ENCODE measurements around the gene TMEM18.
"Not testable (repeated sequence)": the region's sequence is repeated elsewhere in the genome, so short reads cannot be mapped to it uniquely, and the experiment has no call there.

The TMEM18 gene

GRCh38 chr2:677056-677958 lies at the start of gene TMEM18:
Gene TMEM18 (minus strand): TSS chr2:677406. CDS start chr2:677345, 61 bp downstream.
- DNase-seq = peak; percentile 99

- DNase-seq = no peak
Observed at GRCh38 chr2:726169-726568, 49.0 kb upstream of the TMEM18 start.

GRCh38 chr2:725468-725867 lies 48.3 kb upstream of the TMEM18 start:
- DNase-seq = peak; percentile 24

- no peak for DNase-seq
Observed at GRCh38 chr2:723761-724160, 46.6 kb upstream of the TMEM18 start.

GRCh38 chr2:720842-721241 lies 43.6 kb upstream of the TMEM18 start:
- DNase-seq = no peak

- peak; percentile 54 for DNase-seq
Observed at GRCh38 chr2:719734-720133, 42.5 kb upstream of the TMEM18 start.

- no peak for DNase-seq
Observed at GRCh38 chr2:719191-719590, 42.0 kb upstream of the TMEM18 start.

GRCh38 chr2:717661-718060 lies 40.5 kb upstream of the TMEM18 start:
- DNase-seq = no peak

GRCh38 chr2:715854-716560 lies 38.8 kb upstream of the TMEM18 start:
- DNase-seq = peak; percentile 27

- DNase-seq = no peak
Observed at GRCh38 chr2:715038-715437, 37.8 kb upstream of the TMEM18 start.

DNA sequence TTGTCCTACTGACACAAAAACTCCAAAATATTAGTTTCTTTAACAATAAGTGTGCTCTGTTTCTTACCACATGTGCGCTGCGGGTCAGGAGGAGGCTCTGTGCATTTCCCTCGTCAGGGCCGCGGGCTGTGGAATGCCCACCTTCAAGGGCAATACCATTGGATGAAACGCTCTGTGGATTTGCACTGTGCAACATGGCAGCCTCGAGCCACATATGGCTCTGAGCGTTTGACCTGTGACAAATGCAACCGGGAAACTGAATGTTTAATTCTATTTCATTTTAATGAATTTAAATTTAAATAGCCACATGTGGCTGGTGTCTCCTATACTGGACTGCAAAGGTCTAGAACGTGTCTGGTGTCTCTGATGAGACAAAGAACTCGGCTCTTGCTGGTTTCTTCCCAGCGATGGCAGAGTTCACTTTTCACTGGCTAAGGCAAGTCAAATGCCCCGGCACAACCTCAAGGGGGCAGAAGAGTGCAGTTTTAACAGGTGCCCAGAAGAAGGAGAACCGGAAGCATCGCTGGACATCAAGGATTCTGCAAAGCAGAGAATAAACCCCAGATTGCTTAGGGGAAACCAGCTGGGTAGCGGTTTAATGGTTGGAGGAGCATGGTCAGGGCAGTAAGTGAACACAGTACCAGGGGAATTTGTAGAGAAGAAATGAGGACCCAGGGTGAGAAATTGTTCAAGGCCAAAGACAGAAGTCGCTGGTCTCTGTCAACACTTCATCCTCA lies 37.0 kb upstream of the TMEM18 start:
- DNase-seq = peak; percentile 77

GRCh38 chr2:710867-711665 lies 33.9 kb upstream of the TMEM18 start:
- no peak for DNase-seq

- DNase-seq = no peak
Observed at GRCh38 chr2:709138-709765, 32.0 kb upstream of the TMEM18 start.

DNA sequence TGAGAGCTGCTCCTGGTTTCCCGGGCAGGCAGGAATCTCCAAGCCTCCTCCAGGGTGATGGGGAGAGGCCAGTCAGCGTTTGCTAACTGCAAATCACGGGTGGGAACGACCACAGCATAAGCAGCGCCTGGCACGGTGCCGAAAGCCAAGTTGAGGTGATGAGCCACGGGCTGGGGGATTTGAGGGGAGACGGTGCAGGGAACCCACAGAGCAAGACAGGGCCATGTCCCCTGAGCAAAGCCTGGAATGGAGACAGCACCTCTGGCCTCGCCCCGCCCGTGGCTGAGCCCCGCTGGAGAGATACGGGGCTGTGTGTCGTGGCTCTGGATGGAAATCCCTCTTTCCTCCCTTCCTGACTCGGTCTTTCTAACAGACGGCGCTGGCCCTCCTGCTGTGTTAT lies 31.5 kb upstream of the TMEM18 start:
- no peak for DNase-seq

DNA sequence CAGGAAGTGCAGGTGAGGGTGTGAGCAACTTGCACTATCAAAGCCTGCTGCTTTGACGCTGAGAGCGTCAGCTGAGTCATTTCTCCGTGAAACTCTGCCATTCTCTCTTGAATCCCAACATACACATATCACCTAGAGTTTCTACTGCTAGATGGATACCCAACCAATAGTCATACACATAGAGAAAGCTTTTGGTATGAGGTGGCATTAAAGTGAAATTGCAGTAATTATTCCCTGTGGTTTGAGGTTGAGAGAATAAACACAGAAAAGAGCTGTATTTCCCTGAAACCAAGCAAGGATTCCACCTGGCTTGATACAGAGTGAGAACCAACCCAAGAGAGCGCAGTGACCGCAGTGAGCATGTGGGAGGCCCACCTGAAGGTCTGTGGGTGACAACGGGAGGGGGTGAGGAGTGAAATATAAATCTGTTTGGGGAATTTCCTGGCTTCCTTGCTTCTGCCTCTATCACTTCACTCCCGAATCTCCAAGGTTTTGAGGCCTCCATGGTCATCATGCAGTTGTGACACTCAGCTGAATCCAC lies 28.8 kb upstream of the TMEM18 start:
- DNase-seq = no peak

DNA sequence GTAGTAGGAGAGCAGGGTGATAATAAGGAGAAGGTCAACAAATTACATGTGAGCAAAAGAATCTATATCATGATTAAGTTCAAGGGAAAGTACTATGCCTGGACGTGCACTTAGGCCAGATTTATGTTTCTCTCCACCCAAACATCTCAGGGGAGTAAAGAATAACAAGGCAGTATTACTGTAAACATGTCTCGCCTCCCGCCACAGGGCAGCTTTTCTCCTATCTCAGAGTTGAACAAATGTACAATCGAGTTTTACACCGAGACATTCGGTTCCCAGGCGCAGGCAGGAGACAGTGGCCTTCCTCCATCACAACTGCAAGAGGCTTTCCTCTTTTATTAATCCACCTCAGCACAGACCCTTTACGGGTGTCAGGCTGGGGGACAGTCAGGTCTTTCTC lies 25.6 kb upstream of the TMEM18 start:
- DNase-seq = not testable (repeated sequence)

DNA sequence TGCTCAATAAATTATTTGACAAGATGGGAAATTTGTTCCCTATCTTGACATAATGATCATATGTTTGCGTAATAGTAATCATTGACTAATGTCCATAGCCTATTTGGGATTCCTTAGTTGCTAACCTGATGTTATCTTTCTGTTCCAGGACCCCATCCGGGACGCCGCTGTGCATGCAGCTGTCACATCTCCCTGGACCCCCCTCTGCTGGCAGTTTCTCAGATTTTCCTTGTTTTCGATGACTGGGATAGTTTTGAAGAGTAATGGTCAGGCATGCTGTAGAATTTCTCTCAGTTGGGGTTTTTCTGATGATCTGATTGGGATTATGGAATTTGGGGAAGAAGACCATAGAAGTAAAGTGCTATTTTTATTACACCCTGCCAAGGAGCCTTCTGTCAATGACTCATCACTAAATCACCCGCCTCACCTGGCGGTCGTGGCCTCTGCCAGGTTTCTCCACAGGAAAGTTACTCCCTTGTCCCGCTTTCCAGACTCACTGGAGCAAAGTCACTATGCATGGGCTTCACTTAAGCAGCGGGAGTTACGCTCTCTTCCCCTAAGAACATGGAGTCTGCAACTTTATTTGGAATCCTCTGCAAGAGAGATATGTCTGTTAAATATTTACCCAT lies 19.9 kb upstream of the TMEM18 start:
- no peak for DNase-seq

DNA sequence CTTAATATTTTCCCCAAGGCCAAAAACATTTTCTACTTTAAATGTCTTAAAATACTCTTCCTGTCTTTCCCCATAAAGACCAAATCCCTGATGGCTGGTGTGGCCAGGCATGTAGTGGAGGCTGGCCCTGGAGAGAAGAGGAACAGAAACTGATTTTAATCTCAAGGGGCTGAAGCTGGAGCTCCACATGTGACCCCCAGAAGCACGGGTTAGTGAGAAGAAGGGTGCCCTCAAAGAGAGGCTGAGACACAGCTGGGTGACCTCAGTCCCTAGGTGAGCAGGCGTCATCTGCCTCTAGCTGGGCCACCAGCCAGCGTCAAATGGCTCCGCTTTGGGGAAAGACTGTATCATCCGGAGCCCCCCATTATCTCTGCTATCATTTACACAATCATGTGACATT lies 19.3 kb upstream of the TMEM18 start:
- DNase-seq = no peak

GRCh38 chr2:694906-695510 lies 17.8 kb upstream of the TMEM18 start:
- DNase-seq = peak; percentile 42

DNA sequence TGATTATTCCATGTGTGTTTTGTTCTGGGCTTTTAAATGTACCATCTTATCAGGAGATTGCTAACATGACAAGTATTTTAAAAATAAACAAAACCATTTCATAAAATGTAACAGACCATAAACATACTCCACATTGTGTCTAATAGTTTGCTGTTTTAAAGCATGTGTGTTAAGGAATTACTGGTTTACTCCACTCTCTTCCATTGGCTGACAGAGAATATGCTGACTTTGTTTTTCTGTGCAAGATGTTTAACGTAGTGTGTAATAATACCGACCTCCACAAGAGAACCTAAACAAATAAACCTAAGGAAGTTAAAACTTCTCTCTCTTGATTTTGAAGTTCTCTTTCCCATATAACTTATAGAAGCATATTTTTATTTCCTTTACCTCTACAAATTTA lies 17.0 kb upstream of the TMEM18 start:
- DNase-seq = no peak

- no peak for DNase-seq
Observed at GRCh38 chr2:693606-694005, 16.4 kb upstream of the TMEM18 start.
